H1 (cell line): Measurements from ENCODE around the gene IFT43. TPM values are rescaled to one million over a fixed set of nuclear protein-coding genes. Genes with fewer than 3 reads are reported as not detected.

ENCODE experiments used
- SUZ12 ChIP-seq: fragments of 200-600 bp; sonication (generic); IDR thresholded peaks from 2 replicates; pipeline ENCODE4 v1.6.1; 2012; ENCODE audit warnings: mild to moderate bottlenecking, inconsistent platforms, low read length, moderate library complexity, mixed read lengths
- polyA plus RNA-seq, 7 experiments: library from polyadenylated mRNA; depleted of rRNA in 3 of 7; stranded (reverse) in 5 of 7; unstranded in 2 of 7; fragments of >200 nt in 5 of 7; fragments of 200-250 nt in 2 of 7; gene quantifications; 1 replicate in 5 of 7; 2 replicates in 1 of 7; 4 replicates in 1 of 7; pipeline versions ENCODE4 v1.2.1 to v1.2.3, GENCODE V29; 2011 to 2013; ENCODE audit warnings: missing spikeins in 2 of 7, mixed read lengths in 2 of 7
- total RNA-seq: library from RNA; stranded (reverse); fragmentation: NEBNext Ultra II Directional; extraction: Animal tissue kit (Norgen Biotek cat#: 25700); gene quantifications from 2 replicates; pipeline ENCODE4 v1.2.1, GENCODE V29; 2021

The IFT43 gene
- total and polyA plus RNA-seq, 2 of the 8 experiments (the other 6 are each of a cell fraction or from before 2014, with no cell fraction given) = 17.0 to 20.8 TPM

DNA sequence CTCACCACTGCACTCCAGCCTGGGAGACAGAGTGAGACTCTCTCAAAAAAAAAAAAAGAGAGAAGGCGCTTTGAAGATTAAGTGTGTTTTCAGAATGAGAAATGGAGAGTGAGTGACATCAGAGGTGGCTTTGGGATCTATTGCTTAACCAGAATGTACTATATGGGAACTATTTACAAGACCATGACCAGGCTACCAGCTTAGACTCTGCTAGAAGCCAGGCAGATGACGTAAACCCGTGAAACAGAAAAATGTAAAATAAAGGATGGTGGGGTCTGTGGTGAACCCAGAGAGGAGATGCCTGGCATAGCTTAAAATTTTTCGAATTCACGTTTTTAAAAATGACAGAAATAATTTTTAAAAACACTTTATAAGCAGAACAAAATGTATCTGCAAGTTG, 82.0 kb downstream of the IFT43 start (continued):
- TF ChIP-seq SUZ12 = no peak
